IMR-90 (cell line): ENCODE results near the gene SDC4. TPM values are rescaled to one million over a fixed set of nuclear protein-coding genes. Genes with fewer than 3 reads are reported as not detected.

ENCODE experiments used
- ATAC-seq: fragments of 200-7000 bp; cut with Tn5 transposase; 2 replicates; pipeline ENCODE4 v1.9.1; 2020; ENCODE audit warnings: low read depth, mild to moderate bottlenecking, moderate library complexity
- BruUV-seq: library from RNA; stranded (reverse); fragments of 400-500 nt; replicated peaks from 2 replicates; lab custom pipeline; 2021; lab: Mats Ljungman, UMichigan
- CTCF ChIA-PET: fragments of 300-600 bp; formaldehyde crosslinking; extraction: SDS; loops from one replicate; lab custom pipeline; 2021; ENCODE audit warnings: antibody characterized with exemption; lab: Yijun Ruan, JAX
- POLR2A ChIA-PET: fragments of 300-600 bp; sonication (Branson Sonifier 250); formaldehyde crosslinking; loops from one replicate; lab custom pipeline; 2022; ENCODE audit warnings: antibody characterized with exemption; ENCODE audit not compliant: unreplicated experiment; lab: Charles Lee
- DNase-seq: peaks from one replicate; pipeline ENCODE4 v3.0.0; 2013
- H2AFZ ChIP-seq: replicated peaks from 2 replicates; pipeline ENCODE3; 2013; ENCODE audit warnings: low read length, mild to moderate bottlenecking; ENCODE audit not compliant: poor library complexity
- H2AK5ac ChIP-seq: 2 replicates; pipeline ENCODE4 v1.6.1; 2013; ENCODE audit warnings: low read depth, low read length, inconsistent platforms
- H2AK9ac ChIP-seq: replicated peaks from 2 replicates; pipeline ENCODE3; 2013; ENCODE audit warnings: mild to moderate bottlenecking, low read depth, low read length, moderate library complexity; ENCODE audit not compliant: poor library complexity
- H2BK120ac ChIP-seq: 2 replicates; pipeline ENCODE4 v1.6.1; 2013; ENCODE audit warnings: low read depth, low read length, inconsistent platforms
- H2BK15ac ChIP-seq: 3 replicates; pipeline ENCODE4 v1.6.1; 2013; ENCODE audit warnings: low read depth, low read length, inconsistent platforms
- H2BK20ac ChIP-seq: 2 replicates; pipeline ENCODE4 v1.6.1; 2013; ENCODE audit warnings: low read depth, mild to moderate bottlenecking, inconsistent platforms, low read length, moderate library complexity
- H2BK5ac ChIP-seq: 2 replicates; pipeline ENCODE4 v1.6.1; 2013; ENCODE audit warnings: mild to moderate bottlenecking, low read depth, low read length, inconsistent platforms; ENCODE audit not compliant: poor library complexity, severe bottlenecking
- H3K14ac ChIP-seq: replicated peaks from 2 replicates; pipeline ENCODE4 v1.6.1; 2013; ENCODE audit warnings: low read depth, low read length, inconsistent platforms
- H3K18ac ChIP-seq: 2 replicates; pipeline ENCODE4 v1.6.1; 2013; ENCODE audit warnings: low read depth, low read length, control low read depth
- H3K23ac ChIP-seq: 2 replicates; pipeline ENCODE4 v1.6.1; 2013; ENCODE audit warnings: low read depth, low read length, inconsistent platforms
- H3K27ac ChIP-seq: 2 replicates; pipeline ENCODE4 v1.5.1; 2013; ENCODE audit warnings: mild to moderate bottlenecking, control low read depth, low read length; ENCODE audit not compliant: insufficient read depth
- H3K27me3 ChIP-seq: 2 replicates; pipeline ENCODE4 v1.6.1; 2013; ENCODE audit warnings: low read length; ENCODE audit not compliant: control insufficient read depth, insufficient read depth
- H3K36me3 ChIP-seq: 2 replicates; pipeline ENCODE4 v1.6.1; 2013; ENCODE audit warnings: low read length, mixed read lengths; ENCODE audit not compliant: control insufficient read depth, insufficient read depth
- H3K4ac ChIP-seq: 2 replicates; pipeline ENCODE4 v1.6.1; 2013; ENCODE audit warnings: low read depth, low read length, inconsistent platforms
- H3K4me1 ChIP-seq: 2 replicates; pipeline ENCODE4 v1.6.1; 2013; ENCODE audit warnings: low read length, mixed read lengths; ENCODE audit not compliant: control insufficient read depth, insufficient read depth
- H3K4me2 ChIP-seq: 2 replicates; pipeline ENCODE4 v1.6.1; 2013; ENCODE audit warnings: low read depth, mild to moderate bottlenecking, control low read depth, low read length, moderate library complexity
- H3K4me3 ChIP-seq: 2 replicates; pipeline ENCODE4 v1.5.1; 2013; ENCODE audit warnings: low read depth, mild to moderate bottlenecking, control low read depth, low read length, moderate library complexity; ENCODE audit not compliant: insufficient read depth
- H3K56ac ChIP-seq: 2 replicates; pipeline ENCODE4 v1.6.1; 2013; ENCODE audit warnings: low read length, inconsistent platforms; ENCODE audit not compliant: insufficient read depth; ENCODE audit errors: extremely low read depth
- H3K79me1 ChIP-seq, 2 experiments: 2 replicates each; pipeline ENCODE4 v1.6.1; 2013; ENCODE audit warnings: low read length in 2 of 2, inconsistent platforms in 1 of 2, low read depth in 1 of 2
- H3K9ac ChIP-seq: 2 replicates; pipeline ENCODE4 v1.6.1; 2013; ENCODE audit warnings: low read depth, low read length, control low read depth
- H3K9me1 ChIP-seq: 2 replicates; pipeline ENCODE4 v1.6.1; 2013; ENCODE audit warnings: low read length, inconsistent platforms; ENCODE audit not compliant: insufficient read depth
- H3K9me3 ChIP-seq: 2 replicates; pipeline ENCODE4 v1.6.1; 2013; ENCODE audit warnings: low read length; ENCODE audit not compliant: control insufficient read depth, insufficient read depth
- H4K20me1 ChIP-seq: 2 replicates; pipeline ENCODE4 v1.6.1; 2013; ENCODE audit warnings: low read length, inconsistent platforms; ENCODE audit not compliant: insufficient read depth
- H4K5ac ChIP-seq: 2 replicates; pipeline ENCODE4 v1.6.1; 2013; ENCODE audit warnings: mild to moderate bottlenecking, low read depth, low read length, control low read depth
- H4K8ac ChIP-seq, 2 experiments: 2 replicates each; pipeline ENCODE4 v1.6.1; 2013; ENCODE audit warnings: low read depth in 2 of 2, low read length in 2 of 2, control low read depth in 1 of 2, inconsistent platforms in 1 of 2
- H4K91ac ChIP-seq: 2 replicates; pipeline ENCODE4 v1.6.1; 2013; ENCODE audit warnings: low read depth, low read length, inconsistent platforms; ENCODE audit not compliant: insufficient read depth
- BHLHE40 ChIP-seq: fragments of 150-350 bp; IDR thresholded peaks from 2 replicates; pipeline ENCODE4 v1.6.1; 2016; ENCODE audit warnings: mild to moderate bottlenecking, low read depth, low read length
- CHD1 ChIP-seq: IDR thresholded peaks from 2 replicates; pipeline ENCODE4 v1.6.1; 2012; ENCODE audit warnings: low read depth, low read length, improper control_type of control experiment
- RFX5 ChIP-seq: IDR thresholded peaks from 2 replicates; pipeline ENCODE4 v1.8.0; 2012; ENCODE audit warnings: low read depth, mild to moderate bottlenecking, low read length, moderate library complexity
- WGBS, 2 experiments: methylation state at CpG; one replicate each; pipeline versions ENCODE4 v1.1.5 to v1.1.7; 2013; ENCODE audit warnings: missing lambda C conversion rate in 2 of 2; ENCODE audit not compliant: insufficient read length in 1 of 2; ENCODE audit errors: extremely low coverage in 2 of 2; 5-methylcytosine and 5-hydroxymethylcytosine counted together
- dilution Hi-C: fragments of 300-500 bp; cut with HindIII; formaldehyde crosslinking; loops from one replicate; pipeline ENCODE4 v1.14.3; 2018; ENCODE audit warnings: low sequenced_read_pairs; ENCODE audit not compliant: unreplicated experiment
- in situ Hi-C: fragments of 300-500 bp; cut with MboI; formaldehyde crosslinking; loops from 3 replicates; pipeline ENCODE4 v1.14.3; 2019; ENCODE audit warnings: low sequenced_read_pairs, inconsistent platforms, mixed read lengths
- intact Hi-C: fragments of 100-400 bp; cut with micrococcal nuclease; formaldehyde crosslinking; loops from 2 replicates; pipeline ENCODE4 v1.10.0; 2022
- polyA plus RNA-seq, 3 experiments: library from polyadenylated mRNA; depleted of rRNA; stranded (reverse); fragments of >200 nt; gene quantifications; 2 replicates each; pipeline ENCODE4 v1.2.3, GENCODE V29; 2012; ENCODE audit warnings: low replicate concordance in 1 of 3
- total RNA-seq: library from RNA; depleted of rRNA; stranded (reverse); fragments of >200 nt; gene quantifications from 2 replicates; pipeline ENCODE4 v1.2.3, GENCODE V29; 2012

SDC4 gene
- total and polyA plus RNA-seq, 2 of the 4 experiments (the other 2 are of a cell fraction): 203 to 265 TPM

DNA sequence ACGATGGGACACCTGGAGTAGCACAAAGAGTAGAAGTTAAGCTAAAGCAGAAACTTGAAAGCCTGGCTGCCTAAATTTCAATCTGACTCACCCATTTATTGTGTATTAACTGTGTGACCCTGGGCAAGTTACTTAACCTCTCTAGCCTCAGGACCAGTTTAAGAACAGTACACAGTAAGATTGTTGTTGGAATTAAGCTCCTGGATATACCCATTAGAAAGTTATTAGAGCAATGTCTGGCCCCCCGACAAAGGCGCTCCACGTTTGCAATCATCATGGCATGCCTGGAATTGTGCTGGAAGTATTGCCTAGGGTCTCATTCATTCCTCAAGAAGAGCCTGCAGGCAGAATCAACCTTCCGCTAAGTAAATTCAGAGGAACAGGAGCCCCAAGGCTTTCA, 1.4 kb downstream of the SDC4 start:
- in situ Hi-C loops: loop anchor here (25.0 kb wide), 1 partner anchor 565 kb away; the partner anchor contains the start of gene PLTP
- Histone ChIP-seq H2BK20ac (0 out of 2 replicates have a peak overlapping the region, but pooled peaks have one; percentile 19), H3K9ac (peak overlapping the region; percentile 95), H3K23ac (peak overlapping the region; percentile 92), H3K56ac (peak overlapping the region; percentile 85), H2AK9ac (peak overlapping the region; percentile 25), H2BK15ac (peak overlapping the region; percentile 50; the same call in 2 of the 3 replicates), H3K18ac (peak overlapping the region; percentile 82), H2AK5ac (peak overlapping the region; percentile 73), H2BK5ac (peak overlapping the region; percentile 73), H4K5ac (no peak overlapping the region; the same call in 1 of the 2 replicates), H4K8ac (peak overlapping the region; percentile 43 to 56), H3K4ac (peak overlapping the region; percentile 84), H4K20me1 (peaks cover 38% of the 10 kb centered on the region), H3K4me1 (peaks cover 40% of the 10 kb centered on the region), H3K79me1 (peaks cover 0 to 59% of the 10 kb centered on the region in 2 experiments; a peak in 3 of 4 replicates), H2BK120ac (peak overlapping the region; percentile 37), H3K9me1 (peaks cover 13% of the 10 kb centered on the region; the same call in 1 of the 2 replicates), H3K9me3 (no peaks in the 10 kb centered on the region), H3K27me3 (no peaks in the 10 kb centered on the region), H3K14ac (peak overlapping the region; percentile 94), H3K4me3 (peak overlapping the region; percentile 74), H3K4me2 (peak overlapping the region; percentile 80), H3K27ac (peak overlapping the region; percentile 91), H2AFZ (no peak overlapping the region), H3K36me3 (peaks cover 4% of the 10 kb centered on the region; the same call in 1 of the 2 replicates), H4K91ac (0 out of 2 replicates have a peak overlapping the region, but pooled peaks have one; percentile 89)
- dilution Hi-C loops: no loop called here
- no peak for ATAC-seq
- intact Hi-C loops: no loop called here
- ChIA-PET POLR2A (interaction anchor here (0.5 to 1.5 kb wide), 3 partner anchors 8 to 21 kb away, joined by 3 to 11 read pairs (median 4); no protein-coding TSS in a partner anchor), CTCF (interaction anchor here (0.6 kb wide), 1 partner anchor 27 kb away, joined by 3 read pairs; no protein-coding TSS in a partner anchor)
- BruUV-seq: no TSS peak
- DNase-seq: no peak
- TF ChIP-seq BHLHE40 (no peak), RFX5 (no peak), CHD1 (peak; percentile 29; the same call in 1 of the 2 replicates)
- WGBS, 2 experiments: no CpG with 5 or more reads among the region's 5 CpGs
